Panc1 (cell line): ENCODE results near the gene SPEG. TPM values are rescaled to one million over a fixed set of nuclear protein-coding genes. Genes with fewer than 3 reads are reported as not detected.

ENCODE experiments used
- ATAC-seq: fragments of 200-7000 bp; cut with Tn5 transposase; 2 replicates; pipeline ENCODE4 v1.9.1; 2020; ENCODE audit warnings: mild to moderate bottlenecking, moderate library complexity
- BruUV-seq: library from RNA; stranded (reverse); fragments of 400-500 nt; replicated peaks from 2 replicates; lab custom pipeline; 2021; lab: Mats Ljungman, UMichigan
- CTCF ChIA-PET: fragments of 300-600 bp; sonication (Branson Sonifier 250); formaldehyde crosslinking; loops from one replicate; lab custom pipeline; 2022; ENCODE audit warnings: antibody characterized with exemption; lab: Charles Lee
- POLR2A ChIA-PET: fragments of 300-600 bp; sonication (Branson Sonifier 250); formaldehyde crosslinking; loops from one replicate; lab custom pipeline; 2022; ENCODE audit warnings: antibody characterized with exemption; lab: Charles Lee
- DNase-seq: peaks from one replicate; pipeline ENCODE4 v3.0.0-alpha.2; 2010; ENCODE audit warnings: low read depth, low spot score
- H3K27ac ChIP-seq: 2 replicates; pipeline ENCODE4 v1.5.1; 2011; ENCODE audit warnings: mild to moderate bottlenecking, low read length, inconsistent platforms
- H3K27me3 ChIP-seq: fragments of 200-500 bp; sonication (Bioruptor generic); 2 replicates; pipeline ENCODE4 v1.6.0; 2014; ENCODE audit warnings: low read length, inconsistent platforms; ENCODE audit not compliant: control insufficient read depth, insufficient read depth
- H3K36me3 ChIP-seq: fragments of 200-500 bp; sonication (Bioruptor generic); 2 replicates; pipeline ENCODE4 v1.5.1; 2014; ENCODE audit warnings: inconsistent platforms, mild to moderate bottlenecking, low read length, moderate library complexity; ENCODE audit not compliant: control insufficient read depth, insufficient read depth
- H3K4me1 ChIP-seq: 2 replicates; pipeline ENCODE4 v1.5.1; 2011; ENCODE audit warnings: inconsistent platforms, mild to moderate bottlenecking, low read length, moderate library complexity; ENCODE audit not compliant: control insufficient read depth, insufficient read depth
- H3K4me3 ChIP-seq, 2 experiments: 2 replicates each; pipeline ENCODE4 v1.5.1; 2011 to 2012; ENCODE audit warnings: low read depth in 2 of 2, low read length in 2 of 2, mild to moderate bottlenecking in 2 of 2, inconsistent platforms in 1 of 2, moderate library complexity in 1 of 2
- H3K9me3 ChIP-seq: fragments of 200-500 bp; sonication (Bioruptor generic); 2 replicates; pipeline ENCODE4 v1.5.1; 2014; ENCODE audit warnings: low read depth, mild to moderate bottlenecking, inconsistent platforms, low read length, moderate library complexity; ENCODE audit not compliant: control insufficient read depth, insufficient read depth
- POLR2AphosphoS5 ChIP-seq: IDR thresholded peaks from 2 replicates; pipeline ENCODE4 v1.6.1; 2012; ENCODE audit warnings: mild to moderate bottlenecking, low read depth, low read length, moderate library complexity
- REST ChIP-seq, 2 experiments: IDR thresholded peaks; 2 replicates each; pipeline ENCODE4 v1.6.1; 2011 to 2012; ENCODE audit warnings: low read depth in 2 of 2, control low read depth in 1 of 2, low read length in 1 of 2, mild to moderate bottlenecking in 1 of 2, moderate library complexity in 1 of 2; ENCODE audit not compliant: insufficient read depth in 1 of 2
- SIN3A ChIP-seq: IDR thresholded peaks from 2 replicates; pipeline ENCODE4 v1.6.1; 2012; ENCODE audit warnings: low read depth, mild to moderate bottlenecking, low read length, moderate library complexity, borderline replicate concordance; ENCODE audit not compliant: insufficient read depth
- TCF7L2 ChIP-seq: IDR thresholded peaks from 2 replicates; pipeline ENCODE4 v1.6.1; 2011; ENCODE audit warnings: mild to moderate bottlenecking, low read depth, low read length, inconsistent platforms
- in situ Hi-C: cut with HindIII; loops from 2 replicates; pipeline ENCODE4 v1.10.0; 2016; ENCODE audit warnings: low sequenced_read_pairs, low pct_unique_long_range_greater_than_20kb
- intact Hi-C: fragments of 100-400 bp; cut with micrococcal nuclease; formaldehyde crosslinking; loops from one replicate; pipeline ENCODE4 v1.10.0; 2022; ENCODE audit not compliant: unreplicated experiment
- total RNA-seq: library from RNA; stranded (reverse); gene quantifications from one replicate; pipeline ENCODE4 v1.2.1, GENCODE V29; 2021; ENCODE audit not compliant: unreplicated experiment
- TF ChIP-seq, protein P1 (sequence below): fragments of 450-650 bp; IDR thresholded peaks from 2 replicates; pipeline ENCODE4 v1.5.1; 2017; ENCODE audit warnings: mild to moderate bottlenecking

Gene SPEG
- total RNA-seq, 1 experiment from 2014 or later = 3.4 TPM

- DNase-seq = no peak
- in situ Hi-C loops = no loop called here
- Histone ChIP-seq H3K9me3 (no peaks in the 10 kb centered on the region), H3K4me1 (peaks cover 15% of the 10 kb centered on the region), H3K27ac (peak overlapping the region; percentile 96), H3K4me3 (peak overlapping the region; percentile 71 to 95), H3K36me3 (peaks cover 3% of the 10 kb centered on the region; the same call in 1 of the 2 replicates), H3K27me3 (no peaks in the 10 kb centered on the region)
- intact Hi-C loops = no loop called here
- POLR2A ChIA-PET = interaction anchor here (0.7 kb wide), 1 partner anchor 255 kb away, joined by 4 read pairs; no protein-coding TSS in a partner anchor
- TF ChIP-seq SIN3A (no peak), TCF7L2 (no peak), POLR2AphosphoS5 (no peak), REST (IDR thresholded peaks at IDR 0.05; ENCODE audit: insufficient read depth in 1 of 2, low read depth in 2 of 2, low read length in 1 of 2) (no peak)
- TF ChIP-seq, protein P1, sequence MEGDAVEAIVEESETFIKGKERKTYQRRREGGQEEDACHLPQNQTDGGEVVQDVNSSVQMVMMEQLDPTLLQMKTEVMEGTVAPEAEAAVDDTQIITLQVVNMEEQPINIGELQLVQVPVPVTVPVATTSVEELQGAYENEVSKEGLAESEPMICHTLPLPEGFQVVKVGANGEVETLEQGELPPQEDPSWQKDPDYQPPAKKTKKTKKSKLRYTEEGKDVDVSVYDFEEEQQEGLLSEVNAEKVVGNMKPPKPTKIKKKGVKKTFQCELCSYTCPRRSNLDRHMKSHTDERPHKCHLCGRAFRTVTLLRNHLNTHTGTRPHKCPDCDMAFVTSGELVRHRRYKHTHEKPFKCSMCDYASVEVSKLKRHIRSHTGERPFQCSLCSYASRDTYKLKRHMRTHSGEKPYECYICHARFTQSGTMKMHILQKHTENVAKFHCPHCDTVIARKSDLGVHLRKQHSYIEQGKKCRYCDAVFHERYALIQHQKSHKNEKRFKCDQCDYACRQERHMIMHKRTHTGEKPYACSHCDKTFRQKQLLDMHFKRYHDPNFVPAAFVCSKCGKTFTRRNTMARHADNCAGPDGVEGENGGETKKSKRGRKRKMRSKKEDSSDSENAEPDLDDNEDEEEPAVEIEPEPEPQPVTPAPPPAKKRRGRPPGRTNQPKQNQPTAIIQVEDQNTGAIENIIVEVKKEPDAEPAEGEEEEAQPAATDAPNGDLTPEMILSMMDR = no peak
- ATAC-seq = no peak
- CTCF ChIA-PET = interaction anchor here (2.3 to 3.0 kb wide), 2 partner anchors 10 to 30 kb away, joined by 10 to 27 read pairs; no protein-coding TSS in a partner anchor
- no TSS peak for BruUV-seq
Observed at GRCh38 chr2:219499555-219499954, 64.9 kb downstream of the SPEG start.

DNA sequence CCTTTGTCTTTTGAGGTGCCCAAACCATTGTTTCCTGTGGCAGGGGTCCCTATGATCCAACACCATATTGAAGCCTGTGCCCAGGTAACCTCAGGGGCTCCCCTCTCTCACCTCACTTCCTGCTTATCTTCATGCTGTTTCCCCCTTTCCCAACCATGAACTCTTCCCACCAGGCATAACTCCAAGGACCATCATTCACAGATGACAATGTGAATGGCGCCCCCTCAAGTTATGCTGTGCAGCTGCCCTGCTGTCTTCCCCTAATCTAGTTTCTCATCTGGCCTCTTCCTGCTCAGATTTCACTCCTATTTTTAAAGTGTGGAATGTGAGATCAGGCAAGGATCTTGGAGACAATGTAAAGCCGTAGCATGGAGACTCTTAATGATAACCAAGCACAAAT is 65.5 kb downstream of the SPEG start:
- intact Hi-C loops = no loop called here
- Histone ChIP-seq H3K36me3 (peaks cover 3% of the 10 kb centered on the region; the same call in 1 of the 2 replicates), H3K9me3 (no peaks in the 10 kb centered on the region), H3K4me3 (no peak overlapping the region), H3K27ac (no peak overlapping the region), H3K27me3 (no peaks in the 10 kb centered on the region), H3K4me1 (peaks cover 15% of the 10 kb centered on the region)
- in situ Hi-C loops = no loop called here
- ATAC-seq (no peak), DNase-seq (no peak)
- TF ChIP-seq SIN3A (no peak), TCF7L2 (no peak), REST (IDR thresholded peaks at IDR 0.05; ENCODE audit: insufficient read depth in 1 of 2, low read depth in 2 of 2, low read length in 1 of 2) (no peak), POLR2AphosphoS5 (no peak)
- TF ChIP-seq, protein P1 = no peak
- CTCF ChIA-PET = interaction anchor here (0.5 to 3.0 kb wide), 2 partner anchors 10 to 11 kb away, joined by 4 to 27 read pairs; no protein-coding TSS in a partner anchor
- POLR2A ChIA-PET = no interaction called here
- no TSS peak for BruUV-seq
